GM18861 (cell line): ENCODE data around the gene TMEM108.
"Not testable (repeated sequence)": the region's sequence is repeated elsewhere in the genome, so short reads cannot be mapped to it uniquely, and the experiment has no call there.

Experiments used
- ATAC-seq: cut with Tn5 transposase; IDR thresholded peaks from one replicate; pipeline ENCODE4 v1.9.1; 2021; ENCODE audit not compliant: unreplicated experiment

The TMEM108 gene

GRCh38 chr3:133038089-133038730 is at the start of gene TMEM108:
TMEM108 (plus strand) TSS chr3:133038391.
- no peak for ATAC-seq

GRCh38 chr3:132995971-132996370 is 42.2 kb upstream of the TMEM108 start:
- ATAC-seq: no peak

- no peak for ATAC-seq
Observed at GRCh38 chr3:132997404-132998185, 40.6 kb upstream of the TMEM108 start.

GRCh38 chr3:133005032-133005431 is 33.2 kb upstream of the TMEM108 start:
- ATAC-seq: not testable (repeated sequence)

- no peak for ATAC-seq
Observed at GRCh38 chr3:133007601-133008000, 30.6 kb upstream of the TMEM108 start.

DNA sequence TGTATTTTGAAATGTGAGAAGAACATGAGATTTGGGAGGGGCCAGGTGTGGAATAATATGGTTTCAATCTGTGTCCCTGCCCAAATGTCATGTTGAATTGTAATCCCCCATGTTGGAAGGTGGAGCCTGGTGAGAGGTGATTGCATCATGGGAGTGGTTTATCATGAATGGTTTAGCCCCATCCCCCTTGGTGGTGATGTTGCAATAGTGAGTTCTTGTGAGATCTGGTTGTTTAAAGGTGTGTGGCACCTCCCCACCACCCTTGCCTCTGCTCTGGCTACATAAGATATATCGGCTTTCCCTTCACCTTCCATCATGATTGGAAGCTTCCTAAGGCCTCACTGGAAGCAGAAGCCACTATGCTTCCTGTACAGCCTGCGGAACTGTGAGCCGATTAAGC is 23.9 kb upstream of the TMEM108 start:
- no peak for ATAC-seq

DNA sequence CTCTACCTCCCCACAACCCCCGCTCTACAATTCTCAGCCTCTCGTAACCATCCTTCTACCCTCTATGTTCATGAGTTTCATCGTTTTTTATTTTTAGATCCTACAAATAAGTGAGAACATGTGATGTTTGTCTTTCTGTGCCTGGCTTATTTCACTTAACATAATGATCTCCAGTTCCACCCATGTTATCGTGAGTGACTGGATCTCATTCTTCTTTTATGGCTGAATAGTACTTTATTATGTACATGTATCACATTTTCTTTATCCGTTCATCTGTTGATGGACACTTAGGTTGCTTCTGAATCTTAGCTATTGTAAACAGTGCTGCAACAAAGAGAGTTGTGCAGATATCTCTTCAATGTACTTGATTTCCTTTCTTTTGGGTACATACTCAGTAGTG is 22.6 kb upstream of the TMEM108 start:
- not testable (repeated sequence) for ATAC-seq

DNA sequence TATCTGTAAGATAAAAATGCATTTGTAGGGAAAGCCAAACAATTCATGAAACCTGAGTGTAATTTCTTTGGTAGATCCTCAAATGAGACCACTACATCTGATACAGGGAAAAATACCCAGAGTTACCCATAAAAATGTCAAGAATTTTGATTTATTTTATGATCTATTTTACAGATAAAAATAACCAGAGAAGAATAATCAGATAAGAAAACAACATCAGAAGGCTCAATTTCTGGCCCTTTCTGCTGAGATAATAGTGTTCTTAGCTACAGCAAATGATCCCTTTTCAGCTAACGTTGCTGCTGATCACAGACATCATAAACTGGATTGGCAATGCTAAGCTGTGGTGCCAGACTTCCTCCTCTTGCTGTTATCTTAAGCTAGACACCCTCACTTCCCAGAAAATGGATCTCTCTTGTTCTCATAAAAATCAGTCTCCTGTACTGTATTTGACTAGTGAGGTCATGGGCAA is 21.3 kb upstream of the TMEM108 start:
- no peak for ATAC-seq

DNA sequence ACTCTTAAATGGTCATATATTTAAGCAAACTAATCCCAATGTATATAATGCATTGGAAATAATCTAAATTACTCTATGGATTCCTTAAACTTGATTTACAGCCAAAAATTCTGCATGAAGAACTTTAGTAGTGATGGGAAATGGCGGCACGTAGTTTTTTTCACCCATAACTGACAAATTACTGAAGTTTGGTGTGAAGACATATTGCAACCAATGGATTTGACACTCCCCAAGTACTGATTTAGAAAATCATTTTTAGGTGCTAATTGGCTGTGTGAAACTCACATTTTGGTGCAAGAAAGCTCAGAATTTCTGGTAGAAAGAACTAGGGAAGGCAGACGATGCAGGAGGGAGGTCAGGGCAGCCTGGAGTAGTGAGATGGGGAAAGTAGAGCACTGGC is 19.3 kb upstream of the TMEM108 start:
- ATAC-seq: no peak

DNA sequence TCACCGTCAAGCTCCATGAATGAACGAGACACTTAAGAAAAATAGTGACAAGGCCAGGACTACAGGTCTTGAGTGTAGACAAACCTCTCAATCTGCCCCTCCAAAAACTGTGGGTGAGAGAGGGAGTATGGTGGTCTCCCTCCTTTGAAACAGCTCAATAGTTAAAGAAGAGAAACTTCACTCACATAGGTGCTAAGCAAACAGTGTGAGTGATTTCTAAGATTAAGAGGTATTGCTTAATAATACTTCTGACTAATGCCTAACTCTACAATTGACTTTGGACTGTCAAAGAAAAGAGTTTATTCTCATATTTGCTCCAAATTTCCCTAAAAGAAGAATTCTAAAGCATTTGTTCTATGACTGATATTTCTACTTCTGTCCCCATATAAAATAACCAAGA is 17.0 kb upstream of the TMEM108 start:
- no peak for ATAC-seq

GRCh38 chr3:133023362-133023761 is 14.8 kb upstream of the TMEM108 start:
- ATAC-seq: no peak

- no peak for ATAC-seq
Observed at GRCh38 chr3:133025546-133025945, 12.6 kb upstream of the TMEM108 start.

- ATAC-seq: no peak
Observed at GRCh38 chr3:133032301-133032700, 5.9 kb upstream of the TMEM108 start.

DNA sequence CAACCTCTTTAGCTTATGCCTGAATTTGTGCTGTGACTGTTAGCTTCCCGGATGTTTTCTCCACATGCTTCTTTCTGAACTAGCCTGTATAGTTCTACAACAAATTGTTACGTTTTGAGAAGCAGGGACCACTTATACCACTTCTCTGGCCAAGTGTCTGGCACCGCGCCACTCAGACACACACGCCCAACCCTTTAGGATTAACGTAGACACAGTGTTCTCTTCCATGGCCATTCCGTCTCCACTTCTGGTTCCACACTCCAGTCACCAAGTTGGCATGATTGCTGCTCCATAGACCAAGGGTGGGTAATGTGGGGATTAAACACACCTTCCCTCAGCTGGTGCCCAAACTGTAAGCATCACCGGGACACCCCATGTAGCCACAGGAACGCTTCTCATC is 755 bp upstream of the TMEM108 start:
- ATAC-seq: no peak

GRCh38 chr3:133038731-133039375 is 662 bp downstream of the TMEM108 start:
- ATAC-seq: no peak

DNA sequence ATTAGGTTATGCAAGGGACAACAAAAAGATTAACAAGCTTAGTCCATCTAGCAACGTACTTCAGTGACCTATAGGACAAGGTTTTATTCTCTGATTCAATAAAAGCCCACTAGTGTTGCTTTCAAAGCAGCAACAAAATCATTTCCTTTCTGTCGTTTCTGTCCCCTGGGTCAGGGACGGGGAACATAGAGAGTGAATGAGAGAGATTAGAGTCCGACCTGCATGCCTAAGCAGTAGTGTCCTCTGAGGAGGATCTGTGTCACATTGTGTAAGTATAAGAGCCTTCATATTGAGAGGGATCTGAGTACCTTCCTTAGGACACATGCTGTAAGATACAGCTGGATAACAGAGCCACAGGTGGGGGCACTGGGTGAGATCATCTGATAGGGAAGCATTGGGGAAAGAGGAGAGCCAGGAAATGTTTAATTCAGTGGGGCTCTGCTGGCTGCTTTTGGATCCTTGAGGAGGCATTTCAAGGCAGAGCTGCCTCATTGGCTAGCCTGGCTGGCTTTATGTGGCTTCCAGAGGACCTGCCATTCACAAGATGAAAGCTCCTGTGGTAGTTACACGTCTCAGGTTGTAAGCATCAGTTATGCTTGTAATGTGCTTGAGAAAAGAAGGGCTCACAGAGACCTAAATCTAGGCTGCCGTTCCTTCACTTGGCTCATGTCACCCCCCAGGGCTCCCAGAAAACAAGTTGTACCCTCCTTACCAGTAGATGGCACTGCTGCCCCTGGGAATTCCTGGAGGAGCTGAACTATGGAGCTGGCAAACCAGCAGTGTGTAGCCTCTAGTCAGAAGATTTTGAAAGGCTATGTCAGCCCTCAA is 2.7 kb downstream of the TMEM108 start:
- no peak for ATAC-seq

- no peak for ATAC-seq
Observed at GRCh38 chr3:133041524-133041829, 3.3 kb downstream of the TMEM108 start.

DNA sequence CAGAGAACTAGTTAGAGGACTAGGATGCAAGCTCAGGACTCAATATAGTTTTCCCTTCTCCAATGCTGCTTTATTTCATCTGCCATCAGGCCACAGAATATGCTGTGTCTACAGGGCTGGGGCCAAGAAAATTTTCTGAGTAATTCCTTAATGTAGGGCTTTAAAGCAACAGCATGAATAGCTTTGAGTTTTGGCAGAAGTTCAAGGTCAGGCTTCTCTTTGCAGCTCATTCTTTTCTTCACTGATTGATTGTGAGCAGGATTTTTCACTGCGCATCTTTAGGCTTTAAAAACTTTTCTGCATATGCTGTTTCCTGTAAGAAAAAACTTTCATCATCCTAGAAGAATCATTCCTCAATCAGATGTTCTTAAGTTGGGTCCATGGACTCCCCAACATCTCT is 4.6 kb downstream of the TMEM108 start:
- no peak for ATAC-seq

- no peak for ATAC-seq
Observed at GRCh38 chr3:133047980-133048379, 9.8 kb downstream of the TMEM108 start.

- no peak for ATAC-seq
Observed at GRCh38 chr3:133049491-133049890, 11.3 kb downstream of the TMEM108 start.

DNA sequence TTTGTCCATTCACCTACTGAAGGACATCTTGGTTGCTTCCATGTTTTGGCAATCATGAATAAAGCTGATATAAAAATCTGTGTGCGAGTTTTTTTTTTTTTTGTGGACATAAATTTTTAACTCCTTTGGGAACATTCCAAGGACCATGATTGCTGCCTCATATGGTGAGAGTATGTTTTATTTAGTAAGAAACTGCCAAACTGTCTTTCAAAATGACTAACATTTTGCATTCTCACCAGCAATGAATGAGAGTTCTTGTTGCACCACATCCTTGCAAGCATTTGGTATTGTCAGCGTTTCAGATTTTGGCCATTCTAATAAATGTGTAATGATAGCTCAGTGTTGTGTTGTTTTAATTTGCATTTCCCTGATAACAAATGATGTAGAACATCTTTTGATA is 12.7 kb downstream of the TMEM108 start:
- no peak for ATAC-seq
